H9 (cell line): Measurements from ENCODE around the gene GAREM2. TPM values are rescaled to one million over a fixed set of nuclear protein-coding genes. Genes with fewer than 3 reads are reported as not detected.

Experiments
- DNase-seq: peaks from one replicate; pipeline ENCODE4 v3.0.0-alpha.2; 2017
- H2AFZ ChIP-seq: one replicate; pipeline ENCODE4 v1.6.1; 2013; ENCODE audit warnings: mild to moderate bottlenecking, low read length, control low read depth, moderate library complexity
- H2AK5ac ChIP-seq: 2 replicates; pipeline ENCODE4 v1.6.1; 2013; ENCODE audit warnings: low read length, control low read depth, mixed read lengths; ENCODE audit not compliant: insufficient read length
- H2BK120ac ChIP-seq: one replicate; pipeline ENCODE4 v1.6.1; 2013; ENCODE audit warnings: low read depth, mild to moderate bottlenecking, low read length, control low read depth, inconsistent platforms; ENCODE audit not compliant: poor library complexity, severe bottlenecking
- H2BK12ac ChIP-seq: 2 replicates; pipeline ENCODE4 v1.6.1; 2013; ENCODE audit warnings: low read length, control low read depth, mixed read lengths, low read depth; ENCODE audit not compliant: insufficient read length
- H2BK15ac ChIP-seq: 2 replicates; pipeline ENCODE4 v1.6.1; 2013; ENCODE audit warnings: low read depth, low read length, control low read depth
- H2BK20ac ChIP-seq: one replicate; pipeline ENCODE4 v1.6.1; 2013; ENCODE audit warnings: low read depth, mild to moderate bottlenecking, low read length, control low read depth, inconsistent platforms; ENCODE audit not compliant: poor library complexity, severe bottlenecking
- H2BK5ac ChIP-seq: 2 replicates; pipeline ENCODE4 v1.6.1; 2013; ENCODE audit warnings: low read length, control low read depth, mixed read lengths; ENCODE audit not compliant: insufficient read length
- H3K14ac ChIP-seq: 2 replicates; pipeline ENCODE4 v1.6.1; 2013; ENCODE audit warnings: low read length, control low read depth; ENCODE audit not compliant: insufficient read depth
- H3K18ac ChIP-seq: 2 replicates; pipeline ENCODE4 v1.6.1; 2013; ENCODE audit warnings: low read depth, mild to moderate bottlenecking, mixed read lengths, low read length, control low read depth; ENCODE audit not compliant: insufficient read length
- H3K23ac ChIP-seq: 2 replicates; pipeline ENCODE4 v1.6.1; 2013; ENCODE audit warnings: low read length, control low read depth, mixed read lengths, low read depth; ENCODE audit not compliant: insufficient read length
- H3K23me2 ChIP-seq: 2 replicates; pipeline ENCODE4 v1.6.1; 2013; ENCODE audit warnings: low read depth, mild to moderate bottlenecking, mixed read lengths, low read length, control low read depth; ENCODE audit not compliant: insufficient read length, poor library complexity, severe bottlenecking
- H3K27ac ChIP-seq: 2 replicates; pipeline ENCODE4 v1.5.1; 2013; ENCODE audit warnings: low read length, control low read depth, mixed read lengths, low read depth; ENCODE audit not compliant: insufficient read length
- H3K27me3 ChIP-seq: 2 replicates; pipeline ENCODE4 v1.6.1; 2013; ENCODE audit warnings: low read length, control low read depth, inconsistent platforms; ENCODE audit not compliant: insufficient read depth
- H3K4ac ChIP-seq: 2 replicates; pipeline ENCODE4 v1.6.1; 2013; ENCODE audit warnings: low read depth, mild to moderate bottlenecking, control low read depth, inconsistent platforms, low read length, moderate library complexity
- H3K4me1 ChIP-seq: 2 replicates; pipeline ENCODE4 v1.6.1; 2013; ENCODE audit warnings: low read length, control low read depth, inconsistent platforms; ENCODE audit not compliant: insufficient read depth
- H3K4me2 ChIP-seq: 2 replicates; pipeline ENCODE4 v1.6.1; 2013; ENCODE audit warnings: low read length, control low read depth, mixed read lengths; ENCODE audit not compliant: insufficient read length, insufficient read depth
- H3K56ac ChIP-seq: 2 replicates; pipeline ENCODE4 v1.6.1; 2013; ENCODE audit warnings: low read depth, mild to moderate bottlenecking, mixed read lengths, low read length, control low read depth; ENCODE audit not compliant: insufficient read length
- H3K79me1 ChIP-seq: 2 replicates; pipeline ENCODE4 v1.6.1; 2013; ENCODE audit warnings: low read depth, mild to moderate bottlenecking, moderate library complexity, low read length, control low read depth, inconsistent platforms; ENCODE audit not compliant: insufficient read depth, poor library complexity, severe bottlenecking
- H3K79me2 ChIP-seq: 2 replicates; pipeline ENCODE4 v1.6.1; 2013; ENCODE audit warnings: low read length, control low read depth, inconsistent platforms; ENCODE audit not compliant: insufficient read depth
- H3K9ac ChIP-seq: 2 replicates; pipeline ENCODE4 v1.6.1; 2013; ENCODE audit warnings: low read length, control low read depth, mixed read lengths; ENCODE audit not compliant: insufficient read length; ENCODE audit errors: extremely low read depth
- H3K9me3 ChIP-seq: one replicate; pipeline ENCODE4 v1.6.1; 2013; ENCODE audit warnings: low read depth, low read length, inconsistent platforms; ENCODE audit not compliant: control insufficient read depth
- H3T11ph ChIP-seq: one replicate; pipeline ENCODE4 v1.6.1; 2013; ENCODE audit warnings: mild to moderate bottlenecking, low read length, control low read depth, inconsistent platforms
- H4K20me1 ChIP-seq: one replicate; pipeline ENCODE4 v1.6.1; 2013; ENCODE audit not compliant: control insufficient read depth, insufficient read length, insufficient read depth
- H4K5ac ChIP-seq: 2 replicates; pipeline ENCODE4 v1.6.1; 2013; ENCODE audit warnings: low read depth, mild to moderate bottlenecking, mixed read lengths, low read length, control low read depth; ENCODE audit not compliant: insufficient read length
- H4K8ac ChIP-seq: replicated peaks from 2 replicates; pipeline ENCODE4 v1.6.1; 2013; ENCODE audit warnings: low read length, control low read depth, mixed read lengths, low read depth; ENCODE audit not compliant: insufficient read length
- H4K91ac ChIP-seq: 2 replicates; pipeline ENCODE4 v1.6.1; 2013; ENCODE audit warnings: low read depth, mild to moderate bottlenecking, moderate library complexity, mixed read lengths, low read length, control low read depth; ENCODE audit not compliant: insufficient read length
- H3K27ac Mint-ChIP-seq, 3 experiments: 2 replicates in 2 of 3; 3 replicates in 1 of 3; pipeline ENCODE4 v1.8.0; 2020 to 2021; ENCODE audit warnings: mixed read lengths in 3 of 3, mild to moderate bottlenecking in 1 of 3, moderate library complexity in 1 of 3
- H3K27me3 Mint-ChIP-seq: 2 replicates; pipeline ENCODE4 v1.8.0; 2021; ENCODE audit warnings: low read depth, mild to moderate bottlenecking, moderate library complexity, mixed read lengths
- H3K36me3 Mint-ChIP-seq, 3 experiments: 2 replicates in 2 of 3; 3 replicates in 1 of 3; pipeline ENCODE4 v1.8.0; 2020 to 2021; ENCODE audit warnings: low read depth in 3 of 3, mixed read lengths in 3 of 3; ENCODE audit not compliant: insufficient read depth in 1 of 3
- H3K4me1 Mint-ChIP-seq, 2 experiments: 2 replicates each; pipeline ENCODE4 v1.8.0; 2020; ENCODE audit warnings: mixed read lengths in 2 of 2
- H3K4me3 Mint-ChIP-seq, 2 experiments: 2 replicates in 1 of 2; 3 replicates in 1 of 2; pipeline ENCODE4 v1.8.0; 2020 to 2021; ENCODE audit warnings: mild to moderate bottlenecking in 2 of 2, mixed read lengths in 2 of 2, moderate library complexity in 1 of 2
- H3K9me3 Mint-ChIP-seq, 2 experiments: 2 replicates in 1 of 2; 3 replicates in 1 of 2; pipeline ENCODE4 v1.8.0; 2020; ENCODE audit warnings: mild to moderate bottlenecking in 2 of 2, mixed read lengths in 2 of 2, moderate library complexity in 1 of 2
- CTCF ChIP-seq: fragments of 200-600 bp; sonication (generic); conservative IDR thresholded peaks from 3 replicates; pipeline ENCODE4 v1.8.0; 2021; ENCODE audit warnings: antibody characterized with exemption, mild to moderate bottlenecking
- WGBS: extraction: QIAGEN DNeasy Blood & Tissue Kit; methylation state at CpG from one replicate; pipeline ENCODE4 v1.1.7; 2013; ENCODE audit warnings: missing lambda C conversion rate, low lambda C conversion rate, mixed read lengths; ENCODE audit not compliant: insufficient read length; ENCODE audit errors: extremely low coverage; 5-methylcytosine and 5-hydroxymethylcytosine counted together
- total RNA-seq: library from RNA; stranded (reverse); gene quantifications from 2 replicates; pipeline ENCODE4 v1.2.1, GENCODE V29; 2021

Gene GAREM2
- total RNA-seq, 1 experiment from 2014 or later, result 14.4 TPM

GRCh38 chr2:26217720-26218119 is 44.8 kb downstream of the GAREM2 start:
- Histone ChIP-seq H3K9ac (no peak overlapping the region), H3K23ac (no peak overlapping the region), H4K5ac (no peak overlapping the region), H2BK120ac (no peak overlapping the region), H2BK5ac (no peak overlapping the region), H3K79me1 (peaks cover 6% of the 10 kb centered on the region), H3T11ph (no peak overlapping the region), H2AFZ (no peak overlapping the region), H2BK12ac (no peak overlapping the region), H3K4ac (no peak overlapping the region), H3K4me2 (no peak overlapping the region), H4K91ac (no peak overlapping the region), H3K23me2 (no peaks in the 10 kb centered on the region), H2AK5ac (no peak overlapping the region), H3K14ac (no peak overlapping the region), H3K56ac (no peak overlapping the region), H3K27ac (no peak overlapping the region), H4K8ac (no peak overlapping the region), H3K9me3 (no peaks in the 10 kb centered on the region), H3K18ac (no peak overlapping the region), H4K20me1 (no peaks in the 10 kb centered on the region), H3K4me1 (no peaks in the 10 kb centered on the region), H2BK20ac (no peak overlapping the region), H2BK15ac (no peak overlapping the region), H3K27me3 (no peaks in the 10 kb centered on the region), H3K79me2 (no peaks in the 10 kb centered on the region)
- WGBS, result no CpG with 5 or more reads among the region's 6 CpGs
- no peak for DNase-seq
- H3K27me3 Mint-ChIP-seq, result no peaks in the 10 kb centered on the region
- no peak overlapping the region for H3K4me3 Mint-ChIP-seq
- TF ChIP-seq CTCF, result no peak
- no peaks in the 10 kb centered on the region for H3K9me3 Mint-ChIP-seq
- peaks cover 9 to 49% (median 31%) of the 10 kb centered on the region in 3 experiments; a peak in 6 of 7 replicates for H3K36me3 Mint-ChIP-seq
- no peak overlapping the region for H3K27ac Mint-ChIP-seq
- H3K4me1 Mint-ChIP-seq, result no peaks in the 10 kb centered on the region
